Activated T-cell treated with anti-CD3 and anti-CD28 coated beads for 24 hours (primary cell): Measurements from ENCODE around the gene CDC45.
"Not testable (repeated sequence)": the region's sequence is repeated elsewhere in the genome, so short reads cannot be mapped to it uniquely, and the experiment has no call there.

Source experiments
- DNase-seq: peaks from one replicate; pipeline ENCODE4 v3.0.0-alpha.2; 2020; ENCODE audit warnings: low read depth

The CDC45 gene, protein sequence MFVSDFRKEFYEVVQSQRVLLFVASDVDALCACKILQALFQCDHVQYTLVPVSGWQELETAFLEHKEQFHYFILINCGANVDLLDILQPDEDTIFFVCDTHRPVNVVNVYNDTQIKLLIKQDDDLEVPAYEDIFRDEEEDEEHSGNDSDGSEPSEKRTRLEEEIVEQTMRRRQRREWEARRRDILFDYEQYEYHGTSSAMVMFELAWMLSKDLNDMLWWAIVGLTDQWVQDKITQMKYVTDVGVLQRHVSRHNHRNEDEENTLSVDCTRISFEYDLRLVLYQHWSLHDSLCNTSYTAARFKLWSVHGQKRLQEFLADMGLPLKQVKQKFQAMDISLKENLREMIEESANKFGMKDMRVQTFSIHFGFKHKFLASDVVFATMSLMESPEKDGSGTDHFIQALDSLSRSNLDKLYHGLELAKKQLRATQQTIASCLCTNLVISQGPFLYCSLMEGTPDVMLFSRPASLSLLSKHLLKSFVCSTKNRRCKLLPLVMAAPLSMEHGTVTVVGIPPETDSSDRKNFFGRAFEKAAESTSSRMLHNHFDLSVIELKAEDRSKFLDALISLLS

DNA sequence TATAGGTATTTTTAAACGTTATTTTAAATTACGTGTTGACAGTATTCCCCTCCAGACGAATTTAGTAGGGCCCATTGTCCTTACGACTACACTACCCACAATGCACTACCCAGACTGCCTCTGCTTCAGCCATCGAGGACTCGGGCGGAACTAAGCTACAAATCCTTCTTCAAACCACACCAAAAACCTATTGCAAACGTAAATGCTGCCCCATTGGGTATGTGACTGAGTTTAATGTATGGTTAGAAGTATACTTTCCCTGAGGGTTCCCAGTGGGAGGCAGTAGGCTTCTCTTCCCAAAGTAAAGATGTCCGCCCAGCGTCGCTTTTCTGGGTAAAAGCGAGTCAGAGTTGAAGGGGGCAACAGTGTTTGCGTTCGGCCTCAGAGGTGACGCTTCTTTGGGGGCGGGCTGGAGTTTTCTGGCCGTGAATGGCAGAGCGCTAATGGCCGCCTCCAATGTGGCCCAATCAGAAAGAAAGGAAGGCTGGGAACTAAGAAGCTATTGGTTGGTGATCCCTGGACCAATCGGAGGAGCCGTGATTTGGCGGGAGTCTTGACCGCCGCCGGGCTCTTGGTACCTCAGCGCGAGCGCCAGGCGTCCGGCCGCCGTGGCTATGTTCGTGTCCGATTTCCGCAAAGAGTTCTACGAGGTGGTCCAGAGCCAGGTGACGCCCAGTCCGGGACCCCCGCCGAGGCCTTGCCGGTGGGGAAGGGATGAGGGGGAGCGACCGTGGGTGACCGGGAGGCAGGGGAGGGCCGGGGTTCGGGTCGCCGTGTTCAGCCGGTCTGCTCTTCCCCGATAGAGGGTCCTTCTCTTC lies at the start of gene CDC45:
Gene CDC45 (plus strand): TSS at position 566 of the 818 bp plus-strand sequence. CDS start 49 bp downstream, at position 615.
- peak; percentile 92 for DNase-seq

DNA sequence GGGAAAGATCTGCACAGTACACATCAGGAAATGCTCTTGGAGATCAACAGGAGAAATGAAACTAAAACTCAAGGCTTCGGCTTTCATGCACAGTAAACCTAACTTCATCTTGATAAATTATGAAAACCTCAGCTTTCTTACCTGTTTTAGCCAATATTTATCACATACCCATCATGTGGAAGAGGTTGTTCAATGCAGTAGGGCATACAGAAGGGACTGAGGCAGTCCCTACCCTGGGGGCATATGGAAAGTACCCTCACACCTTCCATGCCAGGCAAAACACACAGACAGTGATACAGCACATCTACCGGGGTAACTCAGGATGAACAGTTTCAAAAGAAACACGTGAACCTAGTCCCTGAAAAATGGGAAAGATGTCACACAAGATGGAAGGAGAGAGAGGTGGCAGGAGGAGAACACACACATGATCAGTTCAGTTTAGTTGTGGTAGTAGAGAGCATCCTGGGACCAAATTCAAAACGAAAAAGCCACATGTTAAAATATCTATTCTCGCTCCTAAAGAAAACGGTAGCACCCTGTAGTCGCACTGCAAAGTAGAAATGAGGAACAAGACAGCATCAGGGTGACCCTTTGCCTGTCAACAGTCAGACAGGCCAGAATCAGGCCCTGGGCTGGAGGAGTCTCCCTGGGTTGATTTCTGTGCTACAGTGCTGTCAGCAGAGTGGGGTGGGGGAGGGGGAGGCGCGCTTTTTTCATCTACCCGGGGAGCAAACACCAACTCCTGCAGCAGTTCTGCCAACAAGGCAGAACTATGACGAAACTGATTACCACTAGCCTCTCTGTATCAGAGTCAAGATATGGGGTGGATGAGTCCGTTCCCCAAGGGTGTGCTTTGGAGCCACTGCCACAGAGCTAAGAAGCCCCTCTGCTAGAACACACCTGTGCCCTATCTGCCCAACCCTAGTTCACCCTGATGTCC lies 49.5 kb upstream of the CDC45 start:
- DNase-seq, result no peak

DNA sequence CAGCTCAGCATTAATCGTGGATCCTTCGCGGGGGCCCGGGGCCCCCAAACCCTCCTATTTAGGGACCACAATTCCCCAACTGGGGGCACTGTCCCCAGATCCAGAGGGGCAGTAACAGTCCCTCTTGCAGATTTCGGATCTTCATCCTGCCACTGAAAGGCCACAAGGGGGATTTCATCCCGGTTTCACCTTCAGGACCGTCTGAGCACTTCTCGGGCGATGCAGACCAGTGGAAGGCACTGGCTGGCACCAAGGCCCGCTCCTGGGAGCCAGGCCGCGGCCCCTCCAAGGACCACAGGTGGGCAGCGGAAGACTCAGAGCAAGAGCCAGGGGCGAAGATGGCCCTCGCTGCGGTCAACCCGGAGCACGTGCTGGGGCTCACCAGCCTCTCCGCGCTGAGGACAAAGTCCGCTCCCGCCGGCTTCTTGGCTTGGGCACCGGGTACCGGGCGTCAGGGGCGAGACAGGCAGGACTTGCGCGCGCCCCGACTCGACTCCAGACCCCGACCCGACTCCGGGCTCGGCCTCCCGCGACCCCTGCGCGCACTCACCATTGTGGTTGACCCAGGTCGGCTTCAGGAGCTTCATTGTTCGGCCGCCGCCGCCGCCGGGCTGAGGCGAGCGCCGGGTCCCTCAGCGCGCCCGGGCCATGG lies 48.7 kb upstream of the CDC45 start:
- DNase-seq, result no peak

DNA sequence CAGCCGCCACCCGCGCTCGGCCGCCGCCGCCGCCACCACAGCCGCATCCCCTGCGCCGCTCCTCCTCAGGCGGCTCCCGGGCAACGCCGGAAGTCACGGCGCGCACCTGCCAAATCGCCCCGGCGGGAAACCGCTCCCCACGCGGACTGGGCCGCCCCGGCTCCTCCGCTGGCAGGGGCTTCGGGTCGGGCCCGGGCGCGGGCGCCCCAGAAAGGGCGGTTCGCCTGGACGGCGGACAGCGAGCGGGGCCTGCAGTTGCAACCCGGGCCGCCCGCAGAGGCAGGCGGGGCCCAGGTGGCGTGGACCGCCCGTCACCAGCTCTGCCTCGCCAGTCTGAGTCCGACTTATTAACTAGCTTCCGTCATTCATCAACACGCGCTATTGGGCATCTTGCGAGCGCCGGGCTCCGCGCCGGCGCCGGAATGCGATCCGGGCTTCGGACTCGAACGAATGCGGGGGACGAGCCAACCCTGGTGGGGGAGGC lies 48.0 kb upstream of the CDC45 start, which contains the start of gene HIRA:
Gene HIRA (minus strand): TSS at position 85 of the 484 bp plus-strand sequence. CDS start 257 bp downstream, outside the sequence.
- DNase-seq, result peak; percentile 86

DNA sequence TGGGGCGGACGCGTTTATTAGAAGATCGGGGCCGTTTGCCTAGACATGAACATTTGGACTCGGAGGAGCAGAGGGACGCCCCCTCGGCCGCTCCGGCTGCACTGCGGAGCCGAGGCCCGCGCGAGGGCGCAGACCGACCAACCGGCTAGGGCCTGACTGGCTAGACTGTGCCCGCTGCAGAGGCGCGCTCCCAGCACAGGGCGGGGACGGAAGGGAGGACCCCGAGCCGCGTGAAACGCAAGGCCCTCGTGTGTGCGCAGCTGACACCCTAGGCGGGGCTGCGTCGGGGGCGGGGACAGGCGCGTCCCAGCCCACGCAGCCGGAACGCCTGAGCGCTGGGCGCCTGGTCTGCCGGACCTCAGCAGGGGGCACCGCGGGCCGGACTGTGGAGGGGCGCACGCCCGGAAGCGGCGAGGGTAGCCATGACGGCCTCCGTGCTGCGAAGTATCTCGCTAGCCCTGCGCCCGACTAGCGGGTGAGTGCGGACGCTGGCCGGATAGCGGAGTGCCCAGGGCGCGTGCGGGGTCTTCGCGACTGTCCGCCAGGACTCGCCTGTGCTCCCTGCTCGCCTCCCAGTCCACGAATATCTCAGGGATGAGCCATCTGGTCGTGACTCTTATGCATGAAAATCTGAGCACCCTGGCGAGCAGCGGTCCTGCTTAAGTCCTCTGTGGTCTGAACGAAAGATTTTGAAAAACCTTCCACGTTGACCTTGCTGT lies 47.4 kb upstream of the CDC45 start, which contains the start of gene MRPL40:
Gene MRPL40 (plus strand): TSS at position 413 of the 719 bp plus-strand sequence. CDS start 10 bp downstream, at position 423.
- peak; percentile 90 for DNase-seq

DNA sequence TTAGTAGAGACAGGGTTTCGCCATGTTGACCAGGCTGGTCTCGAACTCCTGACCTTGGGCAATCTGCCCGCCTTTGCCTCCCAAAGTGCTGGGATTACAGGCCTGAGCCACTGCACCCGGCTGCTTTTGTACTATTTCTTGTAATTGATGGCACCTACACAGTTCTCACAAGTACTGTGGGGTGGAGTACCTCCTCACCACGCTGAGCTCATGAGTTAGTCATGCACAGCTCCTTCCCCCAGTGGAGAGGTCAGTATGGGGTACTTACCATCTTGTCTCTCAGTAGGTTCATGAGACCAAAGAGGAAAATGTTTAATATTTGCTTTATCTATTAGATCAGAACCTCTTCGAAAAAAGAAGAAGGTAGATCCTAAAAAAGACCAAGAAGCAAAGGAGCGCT lies 45.3 kb upstream of the CDC45 start:
- DNase-seq, result no peak

DNA sequence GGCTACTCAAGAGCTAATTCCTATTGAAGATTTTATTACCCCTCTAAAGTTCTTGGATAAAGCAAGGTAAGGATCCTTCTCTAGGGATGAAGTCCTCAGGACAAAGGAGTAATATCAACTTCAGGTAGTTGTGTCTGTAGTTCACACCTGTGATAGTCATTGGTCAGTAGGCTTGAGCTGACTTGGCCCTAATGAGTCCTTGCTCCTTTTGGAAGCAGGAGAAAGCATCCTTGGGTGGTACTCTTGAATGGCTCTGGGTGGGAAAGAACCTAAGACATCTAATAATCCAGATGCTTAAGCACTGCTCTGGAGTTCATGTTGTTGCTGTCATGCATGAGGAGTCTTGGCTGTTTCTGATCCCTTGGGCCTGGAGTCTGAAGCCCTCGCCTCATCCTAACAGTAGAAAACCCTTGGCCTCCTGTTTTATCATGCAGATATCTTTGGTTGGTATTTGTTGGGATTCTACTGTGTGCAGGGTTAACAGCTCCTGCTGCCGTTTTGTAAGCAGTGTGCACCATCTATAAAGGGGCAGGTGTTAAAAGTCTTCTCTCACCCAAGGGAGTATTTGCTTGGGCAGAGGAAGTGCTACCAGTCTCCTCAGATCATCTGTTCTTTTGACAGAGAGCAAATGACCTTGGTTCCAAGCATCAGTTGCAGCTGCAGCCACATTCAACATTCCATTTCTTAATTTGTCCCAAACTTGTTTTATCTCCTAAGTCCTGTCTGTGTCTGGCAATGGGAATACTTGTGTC lies 44.7 kb upstream of the CDC45 start:
- no peak for DNase-seq

DNA sequence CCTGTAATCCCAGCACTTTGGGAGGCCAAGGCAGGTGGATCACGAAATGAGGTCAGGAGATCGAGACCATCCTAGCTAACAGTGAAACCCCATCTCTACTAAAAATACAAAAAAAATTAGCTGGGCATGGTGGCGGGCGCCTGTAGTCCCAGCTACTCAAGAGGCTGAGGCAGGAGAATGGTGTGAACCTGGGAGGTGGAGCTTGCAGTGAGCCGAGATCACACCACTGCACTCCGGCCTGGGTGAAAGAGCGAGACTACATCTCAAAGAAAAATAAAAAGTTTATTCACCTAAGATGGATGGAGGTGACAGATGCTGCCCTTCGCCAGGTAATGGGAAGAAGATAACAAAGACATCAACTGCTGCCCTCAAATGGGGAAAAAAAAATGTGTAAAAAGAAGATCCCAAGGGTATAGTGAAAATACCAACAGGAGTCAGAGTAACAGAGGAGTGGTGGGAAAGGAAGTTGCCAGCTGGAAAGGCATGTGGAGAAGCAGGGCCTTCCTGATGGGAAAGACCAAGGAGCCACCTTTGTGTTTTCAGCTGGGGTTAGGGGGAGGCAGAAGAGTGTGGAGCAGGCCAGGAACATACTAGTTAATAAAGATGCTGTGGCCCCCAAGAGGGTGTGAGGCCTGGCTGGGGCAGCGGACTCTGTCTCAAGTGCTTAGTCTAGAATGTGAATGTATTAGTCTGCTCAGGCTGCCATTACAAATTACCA lies 43.1 kb upstream of the CDC45 start:
- not testable (repeated sequence) for DNase-seq

DNA sequence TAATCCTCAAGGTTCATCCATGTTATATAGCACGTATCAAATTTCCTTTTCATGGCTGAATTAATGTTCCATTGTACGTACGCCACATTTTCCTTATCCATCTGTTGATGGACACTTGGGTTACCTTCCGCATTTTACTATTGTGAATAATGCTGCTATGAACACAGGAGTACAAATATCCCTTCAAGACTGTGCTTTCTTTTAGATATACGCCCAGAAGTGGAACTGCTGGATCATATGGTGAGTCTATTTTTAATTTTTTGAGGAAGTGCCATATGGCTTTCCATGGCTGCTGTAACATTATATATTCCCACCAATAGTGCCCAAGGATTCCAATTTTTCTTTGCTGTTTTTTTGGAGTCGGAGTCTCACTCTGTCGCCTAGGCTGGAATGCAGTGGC lies 41.4 kb upstream of the CDC45 start:
- no peak for DNase-seq

DNA sequence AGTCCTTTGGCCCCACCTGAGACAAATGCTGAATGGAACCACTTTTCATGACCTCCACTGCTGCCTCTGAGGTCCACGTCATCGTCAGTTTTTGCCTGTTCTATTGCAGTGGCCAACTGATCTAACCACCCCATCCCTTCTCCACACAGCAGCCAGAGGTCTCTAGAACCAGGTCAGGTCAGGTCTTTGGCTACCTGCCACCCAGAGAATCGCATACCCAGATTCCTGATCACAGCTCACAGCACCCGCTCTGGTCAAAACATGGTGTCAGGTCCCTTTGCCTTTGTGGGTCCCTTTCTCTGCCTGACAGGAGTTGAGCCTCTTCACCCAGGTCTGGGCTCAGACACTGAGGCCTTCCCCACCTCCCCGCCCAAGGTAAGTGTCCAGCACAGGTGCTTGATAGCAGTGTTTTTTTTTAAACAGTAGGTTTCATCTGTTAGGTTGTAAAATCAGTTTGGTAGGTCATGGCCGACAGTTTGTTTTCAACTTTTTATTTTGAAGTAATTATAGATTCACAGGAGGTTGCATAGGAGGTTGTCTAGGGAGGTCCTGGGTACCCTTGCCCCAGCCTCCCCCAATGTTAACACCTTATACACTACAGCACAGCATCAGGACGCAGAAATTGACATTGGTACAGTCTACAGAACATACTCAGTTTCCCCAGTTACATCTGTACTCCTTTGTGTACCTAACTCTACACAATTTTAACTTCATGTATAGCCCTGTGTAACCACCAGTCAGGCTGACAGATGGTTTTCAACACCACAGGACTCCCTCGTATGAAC lies 39.1 kb upstream of the CDC45 start:
- no peak for DNase-seq

DNA sequence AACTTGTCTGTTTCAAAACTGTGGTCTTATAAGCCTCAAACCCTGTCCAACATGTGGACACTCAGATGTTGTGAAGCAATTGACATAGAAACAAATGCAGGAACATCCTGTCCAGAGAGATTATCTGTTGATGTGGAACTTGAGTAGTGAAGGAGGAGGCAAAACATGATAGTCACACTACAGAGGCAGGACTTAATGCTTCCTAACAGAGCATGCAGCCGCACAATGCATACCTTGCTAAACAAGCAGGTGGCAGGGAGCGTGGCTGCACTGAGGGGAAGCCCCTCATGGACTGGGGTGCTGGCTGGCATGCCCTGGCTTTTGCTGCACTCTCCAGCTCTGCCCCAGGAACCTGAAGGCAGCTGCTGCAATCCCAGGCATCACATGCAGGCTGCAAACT lies 37.6 kb upstream of the CDC45 start:
- no peak for DNase-seq

DNA sequence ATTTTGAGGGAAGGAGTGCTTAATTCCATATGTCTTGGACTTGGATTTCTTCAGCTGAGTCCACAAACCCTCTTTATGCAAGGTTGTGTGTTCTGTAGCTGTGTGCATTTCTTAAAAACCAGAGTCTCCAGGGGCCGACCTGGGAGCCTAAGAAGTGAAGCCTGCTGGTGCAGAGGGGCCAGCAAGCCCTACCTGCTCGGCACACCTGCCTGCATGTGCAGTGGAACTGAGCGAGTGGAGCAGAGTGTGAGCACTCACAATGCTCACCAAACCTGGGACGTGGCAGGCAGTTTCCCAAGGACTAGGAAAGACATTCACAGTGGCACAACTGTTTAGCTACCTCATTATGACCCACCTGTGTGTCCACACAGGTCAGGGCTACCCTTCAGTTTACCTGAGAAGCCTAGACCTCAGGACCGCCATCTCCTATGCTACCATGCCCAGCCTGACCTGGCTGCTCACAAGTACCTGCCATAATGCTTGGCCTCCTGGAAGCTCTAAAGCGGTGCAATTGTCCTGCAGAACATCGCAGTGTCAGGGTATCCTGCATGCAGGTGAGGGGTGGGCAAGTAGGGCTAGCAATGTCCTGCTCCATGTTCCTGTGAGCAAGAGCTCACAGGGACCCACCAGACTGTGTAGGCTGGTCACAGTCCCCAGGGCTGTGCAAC lies 36.0 kb upstream of the CDC45 start:
- no peak for DNase-seq

DNA sequence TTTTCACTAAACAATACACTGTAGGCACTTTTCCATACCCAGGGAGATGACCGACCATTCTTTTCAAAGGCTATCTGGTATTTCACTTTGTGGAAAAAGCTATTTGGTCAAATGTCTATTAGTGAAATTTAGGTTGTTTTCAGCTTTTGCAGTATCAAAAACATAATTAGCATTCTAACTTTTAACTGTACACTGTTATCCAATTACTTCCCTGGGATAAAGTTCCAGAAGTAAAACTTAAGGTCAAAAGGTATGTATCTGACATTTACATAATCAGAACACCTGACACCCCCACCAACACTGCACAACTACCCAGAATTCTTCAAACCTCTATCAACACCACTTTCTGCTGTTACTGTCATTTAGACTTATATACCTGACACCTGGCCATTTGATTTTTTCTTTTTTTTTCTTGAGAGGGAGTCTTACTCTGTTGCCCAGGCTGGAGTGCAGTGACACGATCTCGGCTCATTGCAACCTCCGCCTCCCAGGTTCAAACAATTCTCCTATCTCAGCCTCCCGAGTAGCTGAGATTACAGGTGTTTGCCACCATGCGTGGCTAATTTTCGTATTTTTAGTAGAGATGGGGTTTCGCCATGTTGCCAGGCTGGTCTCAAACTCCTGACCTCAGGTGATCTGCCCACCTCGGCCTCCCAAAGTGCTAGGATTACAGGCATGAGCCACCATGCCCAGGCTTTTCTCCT lies 34.3 kb upstream of the CDC45 start:
- DNase-seq, result not testable (repeated sequence)

DNA sequence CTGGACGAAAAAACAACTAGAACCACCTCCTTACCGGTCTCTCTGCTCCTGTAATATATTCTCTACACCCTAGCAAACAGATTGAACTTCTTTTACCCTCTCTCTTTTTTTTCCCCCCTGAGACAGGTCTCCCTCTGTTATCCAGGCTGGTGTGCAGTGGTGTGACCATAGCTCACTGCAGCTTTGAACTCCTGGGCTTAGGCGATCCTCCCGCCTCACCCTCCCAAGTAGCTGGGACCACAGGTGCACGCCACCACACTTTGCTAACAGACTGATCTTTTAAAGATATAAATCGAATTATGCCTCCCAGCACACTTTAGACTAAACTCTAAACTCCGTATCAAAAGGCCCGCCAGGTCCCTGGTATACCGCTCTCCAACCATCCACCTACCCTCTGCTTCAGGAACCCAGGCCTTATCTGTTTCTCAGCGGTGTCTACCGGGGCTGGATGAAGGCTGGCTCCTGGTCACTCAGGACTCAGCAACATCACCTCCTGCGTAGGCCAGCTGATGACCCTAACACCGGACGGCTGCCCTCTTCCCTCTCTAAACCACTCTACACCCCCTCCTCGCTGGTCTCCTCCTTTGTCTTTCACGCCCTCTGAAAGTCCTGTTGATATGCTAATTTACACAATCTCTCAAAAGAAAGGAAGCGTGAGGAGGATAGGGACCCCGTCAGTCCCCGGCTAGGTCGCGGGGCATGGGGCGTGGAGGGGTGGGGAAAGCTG lies 33.0 kb upstream of the CDC45 start:
- no peak for DNase-seq

DNA sequence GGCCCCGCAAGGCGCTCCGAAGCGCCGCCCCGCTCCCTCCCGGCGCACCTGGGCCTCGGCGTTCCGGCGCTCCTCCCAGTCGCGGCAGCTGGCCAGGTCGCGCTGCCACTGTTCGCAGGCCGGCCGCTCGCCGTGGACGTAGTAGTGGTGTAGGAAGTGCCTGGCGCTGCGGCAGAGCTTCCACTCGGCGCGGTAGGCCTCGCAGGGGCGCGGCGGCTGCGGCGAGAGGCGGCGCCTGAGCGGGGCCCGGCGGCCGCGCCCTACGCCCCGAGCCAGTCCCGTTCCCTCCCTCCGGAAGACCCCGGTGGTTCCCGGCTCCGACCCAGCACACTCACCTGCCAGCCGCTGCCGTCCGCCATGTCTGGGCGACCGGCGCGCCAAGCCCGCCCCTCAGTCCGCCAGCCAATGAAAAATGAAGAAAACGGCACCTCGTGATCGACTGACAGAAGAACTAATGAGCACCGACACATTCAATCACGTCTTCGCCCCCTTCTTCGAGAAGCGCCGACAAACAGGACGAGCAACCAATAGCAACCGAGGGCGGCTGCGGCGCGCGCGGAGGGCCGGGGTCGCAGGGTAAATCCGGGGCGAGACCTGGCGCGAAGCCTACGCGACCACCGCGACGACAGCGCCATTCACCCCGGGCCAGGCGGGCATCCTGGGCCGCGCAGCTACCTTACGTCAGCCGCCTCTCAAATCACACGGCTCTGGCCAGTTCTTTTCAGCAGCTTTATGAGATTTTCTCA lies 32.2 kb upstream of the CDC45 start, which contains the start of gene C22orf39:
Gene C22orf39 (minus strand): TSS at position 382 of the 746 bp plus-strand sequence. CDS start 23 bp downstream, at position 359.
- peak; percentile 87 for DNase-seq
